Measurements from ENCODE around the gene E2F4. TPM values are rescaled to one million over a fixed set of nuclear protein-coding genes. Genes with fewer than 3 reads are reported as not detected.

Gene E2F4
- total and polyA plus RNA-seq, 7 donors = 22.6 to 106 (median 46.6) TPM

GRCh38 chr16:67215706-67216105 lies 23.8 kb downstream of the E2F4 start:
- Histone ChIP-seq H3K27me3 (ENCODE audit: insufficient read depth in 3 of 3, low read length in 2 of 3) (no peaks in the 10 kb centered on the region), H3K27ac (no peak overlapping the region), H3K4me1 (peaks cover 19% of the 10 kb centered on the region), H3K4me3 (no peak overlapping the region), H3K36me3 (ENCODE audit: insufficient read depth in 1 of 2, low read depth in 1 of 2) (no peaks in the 10 kb centered on the region), H3K9me3 (no peaks in the 10 kb centered on the region)
- intact Hi-C loops (cut with DNase I) = no loop called here
- no peak for TF ChIP-seq CTCF (IDR thresholded peaks at IDR 0.05)
- 58 to 81% (median 65%) methylated on average over 5 of the region's 5 CpGs for WGBS, 3 donors
- DNase-seq = no peak
- no peak for ATAC-seq

GRCh38 chr16:67216612-67217490 lies 24.9 kb downstream of the E2F4 start:
- H3K4me3 ChIP-seq = peak overlapping the region; percentile 4
- TF ChIP-seq CTCF (IDR thresholded peaks at IDR 0.05) = no peak

GRCh38 chr16:67223992-67224391 lies 32.0 kb downstream of the E2F4 start:
- Histone ChIP-seq H3K27me3 (ENCODE audit: insufficient read depth in 3 of 3, low read length in 2 of 3) (no peaks in the 10 kb centered on the region), H3K4me1 (peaks cover 16% of the 10 kb centered on the region), H3K9me3 (no peaks in the 10 kb centered on the region), H3K36me3 (ENCODE audit: insufficient read depth in 1 of 2, low read depth in 1 of 2) (peaks cover 0 to 19% of the 10 kb centered on the region in 2 donors), H3K27ac (no peak overlapping the region), H3K4me3 (no peak overlapping the region)
- DNase-seq (no peak), ATAC-seq (no peak)
- no peak for TF ChIP-seq CTCF (IDR thresholded peaks at IDR 0.05)
- intact Hi-C loops (cut with DNase I) = no loop called here
- 58 to 64% (median 58%) methylated on average over 3 of the region's 3 CpGs for WGBS, 3 donors

More at GRCh38 chr16:67216612-67217490, 24.9 kb downstream of the E2F4 start:
- peak in 3 of 4 donors; percentile 12 to 32 (median 16) for ATAC-seq
- Histone ChIP-seq H3K4me1 (peaks cover 18% of the 10 kb centered on the region), H3K36me3 (ENCODE audit: insufficient read depth in 1 of 2, low read depth in 1 of 2) (no peaks in the 10 kb centered on the region), H3K9me3 (no peaks in the 10 kb centered on the region), H3K27me3 (ENCODE audit: insufficient read depth in 3 of 3, low read length in 2 of 3) (no peaks in the 10 kb centered on the region), H3K27ac (no peak overlapping the region)
- DNase-seq = no peak
- 64 to 73% (median 68%) methylated on average over 18 of the region's 18 CpGs for WGBS, 3 donors
- intact Hi-C loops (cut with DNase I) = no loop called here

GRCh38 chr16:67226295-67226803 lies 34.4 kb downstream of the E2F4 start:
- TF ChIP-seq CTCF (IDR thresholded peaks at IDR 0.05) = no peak
- no peaks in the 10 kb centered on the region for H3K27me3 ChIP-seq (ENCODE audit: insufficient read depth in 3 of 3, low read length in 2 of 3)
- 5 to 9% (median 8%) methylated on average over 12 of the region's 12 CpGs for WGBS, 3 donors
- peak overlapping the region; percentile 83 for H3K27ac ChIP-seq
- DNase-seq = no peak
- ATAC-seq = peak in 1 of 4 donors; percentile 2
- intact Hi-C loops (cut with DNase I) = loop anchor here in 1 of 2 donors (5.0 kb wide), 1 partner anchor 34 kb away; the partner anchor contains the start of genes E2F4 and EXOC3L1
- peaks cover 3 to 42% of the 10 kb centered on the region in 2 donors for H3K36me3 ChIP-seq (ENCODE audit: insufficient read depth in 1 of 2, low read depth in 1 of 2)
- peaks cover 16% of the 10 kb centered on the region for H3K4me1 ChIP-seq
- no peaks in the 10 kb centered on the region for H3K9me3 ChIP-seq
- peak overlapping the region; percentile 91 for H3K4me3 ChIP-seq
